ENCODE results near the gene SPEF1. TPM values are rescaled to one million over a fixed set of nuclear protein-coding genes. Genes with fewer than 3 reads are reported as not detected.
"Not testable (repeated sequence)": the region's sequence is repeated elsewhere in the genome, so short reads cannot be mapped to it uniquely, and the experiment has no call there.

Gene SPEF1, protein sequence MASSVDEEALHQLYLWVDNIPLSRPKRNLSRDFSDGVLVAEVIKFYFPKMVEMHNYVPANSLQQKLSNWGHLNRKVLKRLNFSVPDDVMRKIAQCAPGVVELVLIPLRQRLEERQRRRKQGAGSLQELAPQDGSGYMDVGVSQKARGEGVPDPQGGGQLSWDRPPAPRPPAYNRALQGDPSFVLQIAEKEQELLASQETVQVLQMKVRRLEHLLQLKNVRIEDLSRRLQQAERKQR
- total RNA-seq (2014; rRNA removed; shearing (Covaris generic)) (not detected in 2 replicates), polyA plus RNA-seq (2016; fragmentation: Nextera tagmentation; extraction: Ambion mirVana) (0.11 TPM in 1 of 2 replicates, not detected in the other)

DNA sequence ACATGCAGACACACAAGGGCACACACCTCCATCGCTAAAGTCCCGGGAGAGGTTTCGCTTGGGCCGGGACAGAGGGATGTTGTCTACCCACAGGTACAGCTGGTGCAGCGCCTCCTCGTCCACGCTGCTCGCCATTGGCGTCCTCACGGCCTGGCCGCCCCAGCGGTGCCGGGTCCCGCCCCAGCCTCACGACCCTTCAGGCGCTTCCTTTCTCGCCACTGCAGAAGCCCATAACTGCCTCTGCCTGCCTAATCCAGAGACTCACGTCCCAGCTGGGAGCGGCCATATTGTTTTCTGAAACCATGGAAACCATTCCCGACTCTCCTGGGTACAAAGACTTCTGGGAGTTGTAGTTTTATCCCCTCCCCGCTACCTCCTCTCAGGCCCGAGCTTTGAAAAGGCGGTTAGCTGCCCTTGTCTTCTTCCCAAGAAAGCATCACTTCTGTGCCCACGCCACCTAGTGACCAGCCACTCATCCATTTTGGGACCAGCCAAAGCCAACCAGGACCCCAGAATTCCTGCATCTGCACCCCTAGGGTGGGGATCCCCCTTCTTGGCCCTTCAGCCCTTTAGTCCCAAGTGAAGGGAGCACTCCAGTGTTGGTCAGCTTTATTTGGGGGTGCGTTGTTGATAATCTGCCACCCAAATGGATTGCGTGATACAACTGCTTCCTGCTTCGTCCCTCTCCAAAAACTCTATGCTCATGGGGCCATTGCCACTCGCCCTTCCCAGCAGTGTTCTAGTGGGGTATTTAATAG, at the start of gene SPEF1:
SPEF1 (minus strand) TSS at position 296 of the 758 bp plus-strand sequence; CDS start at position 135, 161 bp downstream.
- Histone ChIP-seq H3K36me3 (ENCODE audit: low read depth) (no peaks in the 10 kb centered on the region; the same call in 1 of the 2 replicates), H3K79me2 (ENCODE audit: insufficient read depth) (peaks cover 38% of the 10 kb centered on the region), H4K20me1 (ENCODE audit: insufficient read depth) (no peaks in the 10 kb centered on the region; the same call in 1 of the 2 replicates), H3K9ac (peak within 1 kb of the TSS; percentile 68), H3K4me3 (peak within 1 kb of the TSS; percentile 72), H3K27ac (peak within 1 kb of the TSS; percentile 62), H2AFZ (peak within 1 kb of the TSS; percentile 25; the same call in 1 of the 2 replicates), H3K9me3 (ENCODE audit: low read depth) (no peaks in the 10 kb centered on the region), H3K27me3 (replicated peaks; ENCODE audit: insufficient read depth) (no peaks in the 10 kb centered on the region), H3K4me1 (ENCODE audit: insufficient read depth) (peaks cover 12% of the 10 kb centered on the region), H3F3A (ENCODE audit: insufficient read depth) (peaks cover 26% of the 10 kb centered on the region), H3K9me2 (ENCODE audit: insufficient read depth) (no peaks in the 10 kb centered on the region), H3K4me2 (ENCODE audit: unreplicated experiment) (peak within 1 kb of the TSS; percentile 78)
- DNase-seq: peak; percentile 96
- in situ Hi-C loops (cut with MboI): no loop called here
- WGBS, 2 experiments (ENCODE audit: low coverage in 1 of 2, low lambda C conversion rate in 2 of 2, missing lambda C conversion rate in 2 of 2): 13 to 14% methylated on average over 28 of the region's 28 CpGs
- TF ChIP-seq EZH2 (IDR thresholded peaks at IDR 0.05; ENCODE audit: insufficient read depth, poor library complexity, severe bottlenecking): no peak
- TF ChIP-seq EZH2phosphoT487 (IDR thresholded peaks at IDR 0.05; ENCODE audit: insufficient read depth, low read depth): no peak

GRCh38 chr20:3829891-3830290, 48.6 kb upstream of the SPEF1 start:
- H3K27ac ChIP-seq; DNase-seq; H3K9me2 ChIP-seq (ENCODE audit: insufficient read depth); H3K9me3 ChIP-seq (ENCODE audit: low read depth); H3K4me3 ChIP-seq; H4K20me1 ChIP-seq (ENCODE audit: insufficient read depth); in situ Hi-C loops (cut with MboI); H3K36me3 ChIP-seq (ENCODE audit: low read depth); H3K4me2 ChIP-seq (ENCODE audit: unreplicated experiment); H3K27me3 ChIP-seq (replicated peaks; ENCODE audit: insufficient read depth); H2AFZ ChIP-seq; H3F3A ChIP-seq (ENCODE audit: insufficient read depth); H3K79me2 ChIP-seq (ENCODE audit: insufficient read depth); H3K9ac ChIP-seq; H3K4me1 ChIP-seq (ENCODE audit: insufficient read depth): not testable (repeated sequence)
- WGBS, 2 experiments (ENCODE audit: low coverage in 1 of 2, low lambda C conversion rate in 2 of 2, missing lambda C conversion rate in 2 of 2): 95 to 97% methylated on average over 5 of the region's 5 CpGs

GRCh38 chr20:3828798-3829197, 47.5 kb upstream of the SPEF1 start:
- Histone ChIP-seq H3K79me2 (ENCODE audit: insufficient read depth) (no peaks in the 10 kb centered on the region), H3K36me3 (ENCODE audit: low read depth) (no peaks in the 10 kb centered on the region), H3K27me3 (replicated peaks; ENCODE audit: insufficient read depth) (no peaks in the 10 kb centered on the region), H3K9ac (no peak overlapping the region), H3K4me3 (no peak overlapping the region), H4K20me1 (ENCODE audit: insufficient read depth) (no peaks in the 10 kb centered on the region), H3K9me3 (ENCODE audit: low read depth) (no peaks in the 10 kb centered on the region), H3K9me2 (ENCODE audit: insufficient read depth) (no peaks in the 10 kb centered on the region), H3K27ac (no peak overlapping the region), H2AFZ (no peak overlapping the region), H3F3A (ENCODE audit: insufficient read depth) (peaks cover 4% of the 10 kb centered on the region; the same call in 1 of the 2 replicates), H3K4me2 (ENCODE audit: unreplicated experiment) (no peak overlapping the region), H3K4me1 (ENCODE audit: insufficient read depth) (no peaks in the 10 kb centered on the region)
- in situ Hi-C loops (cut with MboI): no loop called here
- WGBS, 2 experiments (ENCODE audit: low coverage in 1 of 2, low lambda C conversion rate in 2 of 2, missing lambda C conversion rate in 2 of 2): 95 to 96% methylated on average over 3 of the region's 3 CpGs
- no peak for DNase-seq
- TF ChIP-seq EZH2phosphoT487 (IDR thresholded peaks at IDR 0.05; ENCODE audit: insufficient read depth, low read depth) (no peak), EZH2 (IDR thresholded peaks at IDR 0.05; ENCODE audit: insufficient read depth, poor library complexity, severe bottlenecking) (no peak)

- Histone ChIP-seq H3K9me2 (ENCODE audit: insufficient read depth) (no peaks in the 10 kb centered on the region), H3K36me3 (ENCODE audit: low read depth) (peaks cover 9% of the 10 kb centered on the region), H3K4me3 (no peak overlapping the region), H3K4me1 (ENCODE audit: insufficient read depth) (peaks cover 2% of the 10 kb centered on the region), H3K9ac (no peak overlapping the region), H3K4me2 (ENCODE audit: unreplicated experiment) (no peak overlapping the region), H3K27me3 (replicated peaks; ENCODE audit: insufficient read depth) (no peaks in the 10 kb centered on the region), H3F3A (ENCODE audit: insufficient read depth) (peaks cover 4% of the 10 kb centered on the region; the same call in 1 of the 2 replicates), H2AFZ (no peak overlapping the region), H3K9me3 (ENCODE audit: low read depth) (no peaks in the 10 kb centered on the region), H3K27ac (no peak overlapping the region), H4K20me1 (ENCODE audit: insufficient read depth) (no peaks in the 10 kb centered on the region), H3K79me2 (ENCODE audit: insufficient read depth) (peaks cover 17% of the 10 kb centered on the region)
- 60 to 63% methylated on average over 4 of the region's 4 CpGs for WGBS, 2 experiments (ENCODE audit: low coverage in 1 of 2, low lambda C conversion rate in 2 of 2, missing lambda C conversion rate in 2 of 2)
- DNase-seq: no peak
- in situ Hi-C loops (cut with MboI): no loop called here
- TF ChIP-seq EZH2 (IDR thresholded peaks at IDR 0.05; ENCODE audit: insufficient read depth, poor library complexity, severe bottlenecking): no peak
- no peak for TF ChIP-seq EZH2phosphoT487 (IDR thresholded peaks at IDR 0.05; ENCODE audit: insufficient read depth, low read depth)
Observed at GRCh38 chr20:3826420-3826819, 45.2 kb upstream of the SPEF1 start.

Measured in GM23248 (cell line).